ENCODE results near the gene DNMBP.

DNA sequence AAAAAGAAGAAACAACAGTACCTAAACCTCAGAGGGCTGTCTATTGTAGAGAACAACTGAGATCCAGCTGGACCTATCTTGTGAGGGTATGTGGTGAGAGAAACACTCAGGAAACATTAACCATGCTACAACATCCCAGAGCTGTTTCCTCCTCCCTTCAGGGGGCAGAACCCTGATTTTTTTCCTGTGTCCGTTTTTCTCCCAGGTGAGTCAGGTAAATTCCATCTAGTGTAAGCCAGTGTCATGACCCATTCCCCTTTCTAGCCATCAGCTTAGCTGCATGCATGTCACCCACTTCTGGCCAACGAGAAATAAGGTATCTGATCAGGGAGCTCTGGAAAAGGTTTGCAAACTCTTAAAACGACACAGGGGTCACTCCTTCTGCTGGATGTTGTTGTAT, 103.8 kb downstream of the DNMBP start:
- TF ChIP-seq, protein P1, sequence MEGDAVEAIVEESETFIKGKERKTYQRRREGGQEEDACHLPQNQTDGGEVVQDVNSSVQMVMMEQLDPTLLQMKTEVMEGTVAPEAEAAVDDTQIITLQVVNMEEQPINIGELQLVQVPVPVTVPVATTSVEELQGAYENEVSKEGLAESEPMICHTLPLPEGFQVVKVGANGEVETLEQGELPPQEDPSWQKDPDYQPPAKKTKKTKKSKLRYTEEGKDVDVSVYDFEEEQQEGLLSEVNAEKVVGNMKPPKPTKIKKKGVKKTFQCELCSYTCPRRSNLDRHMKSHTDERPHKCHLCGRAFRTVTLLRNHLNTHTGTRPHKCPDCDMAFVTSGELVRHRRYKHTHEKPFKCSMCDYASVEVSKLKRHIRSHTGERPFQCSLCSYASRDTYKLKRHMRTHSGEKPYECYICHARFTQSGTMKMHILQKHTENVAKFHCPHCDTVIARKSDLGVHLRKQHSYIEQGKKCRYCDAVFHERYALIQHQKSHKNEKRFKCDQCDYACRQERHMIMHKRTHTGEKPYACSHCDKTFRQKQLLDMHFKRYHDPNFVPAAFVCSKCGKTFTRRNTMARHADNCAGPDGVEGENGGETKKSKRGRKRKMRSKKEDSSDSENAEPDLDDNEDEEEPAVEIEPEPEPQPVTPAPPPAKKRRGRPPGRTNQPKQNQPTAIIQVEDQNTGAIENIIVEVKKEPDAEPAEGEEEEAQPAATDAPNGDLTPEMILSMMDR (IDR thresholded peaks at IDR 0.05): no peak
- no peak for TF ChIP-seq POLR2A (IDR thresholded peaks at IDR 0.05)
